Activated naive CD4-positive, alpha-beta T cell (primary cell): ENCODE data around the gene NFIA.

Experiments
- DNase-seq, 4 experiments: peaks; one replicate each; lab custom pipeline; 2025; lab: John Stamatoyannopoulos, UW

NFIA gene

DNA sequence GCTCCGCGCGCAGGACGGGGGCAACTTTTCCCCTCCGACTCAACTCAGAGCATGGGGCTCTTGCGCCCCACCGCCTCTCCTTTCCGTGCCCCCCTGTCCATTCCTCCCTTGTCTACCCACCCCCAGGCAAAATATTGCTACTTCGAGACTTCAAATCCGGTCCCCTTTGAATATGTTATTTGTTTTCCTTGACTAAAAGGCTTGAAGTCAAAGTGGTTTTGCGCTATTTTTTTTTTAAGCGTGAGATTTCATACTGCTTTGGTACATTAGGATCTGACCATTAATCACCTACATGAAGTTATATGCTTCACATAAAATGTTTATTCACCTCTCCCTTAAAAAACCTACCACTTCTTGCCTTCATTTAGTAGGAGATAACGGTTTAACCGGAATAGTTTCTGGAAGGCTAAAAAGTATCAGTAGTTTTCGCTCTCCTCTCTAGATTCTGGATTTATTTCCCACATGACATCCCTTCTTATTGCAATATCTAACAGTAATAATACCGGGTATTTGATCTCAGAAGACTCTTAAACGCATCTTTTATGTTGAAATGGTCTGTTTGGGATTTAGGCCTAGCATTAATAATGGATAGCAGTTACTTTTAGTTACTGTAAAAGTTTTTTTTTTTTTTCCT is 1.6 kb downstream of the NFIA start:
- DNase-seq = no peak

DNA sequence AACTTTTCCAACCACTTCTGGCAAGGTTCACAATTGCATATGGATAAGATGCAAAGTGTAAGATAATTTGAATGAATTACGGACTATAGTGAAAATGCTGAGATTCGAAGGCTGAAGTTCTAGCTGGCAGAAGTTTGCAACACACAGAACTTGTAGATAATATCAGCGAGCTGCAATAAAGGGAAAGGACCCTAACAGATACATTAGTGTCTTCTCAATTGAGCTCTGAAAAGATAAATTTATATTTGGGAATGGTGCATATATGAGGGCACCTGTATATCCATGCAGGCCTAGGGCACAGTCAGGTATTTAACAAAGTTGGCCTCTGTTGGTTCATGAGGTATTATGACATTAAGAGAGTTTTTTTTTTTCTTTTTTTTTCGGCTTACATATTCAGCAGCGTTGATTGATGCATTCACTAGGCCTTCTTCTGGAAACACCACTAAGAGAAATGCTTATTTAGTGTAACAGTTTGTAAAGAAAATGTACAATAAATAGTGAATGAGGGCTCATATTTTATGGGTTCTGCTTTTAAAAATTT is 2.2 kb downstream of the NFIA start:
- no peak for DNase-seq

DNA sequence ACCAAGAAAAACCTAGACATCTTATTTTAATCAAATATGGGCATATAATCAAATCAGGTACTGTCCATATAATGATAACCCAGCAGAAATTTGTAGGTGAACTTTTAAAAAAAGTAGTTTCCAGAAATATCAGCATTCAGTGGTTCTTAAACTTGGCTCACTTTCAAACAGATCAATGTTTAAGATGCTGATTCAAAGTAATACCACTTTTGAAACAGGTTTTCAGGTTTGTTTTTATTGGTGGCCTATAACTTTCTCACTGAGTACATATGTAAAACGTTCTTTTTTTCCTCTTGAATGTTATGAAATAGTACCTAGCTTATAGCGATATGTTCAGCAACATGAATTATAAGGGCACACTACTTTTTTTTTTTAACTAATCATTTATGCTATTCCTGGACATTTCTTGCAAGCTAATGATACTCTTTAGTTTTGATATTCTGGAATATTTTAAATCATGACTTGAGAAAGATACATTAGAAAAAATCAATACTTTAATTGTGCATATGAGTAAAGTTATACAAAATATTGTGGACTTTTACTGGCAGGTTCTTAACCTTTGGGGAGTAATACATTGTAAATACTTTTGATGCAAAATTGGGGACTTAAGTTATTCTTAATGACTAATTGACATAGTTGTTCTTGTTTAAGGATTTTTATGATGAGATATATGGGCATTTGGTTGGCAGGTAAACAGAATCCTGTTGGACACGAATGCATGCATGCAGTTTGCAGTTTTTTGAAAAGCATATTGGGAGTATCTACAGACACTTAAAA is 3.0 kb downstream of the NFIA start:
- no peak for DNase-seq

GRCh38 chr1:61085983-61086644 is 3.8 kb downstream of the NFIA start:
- no peak for DNase-seq

DNA sequence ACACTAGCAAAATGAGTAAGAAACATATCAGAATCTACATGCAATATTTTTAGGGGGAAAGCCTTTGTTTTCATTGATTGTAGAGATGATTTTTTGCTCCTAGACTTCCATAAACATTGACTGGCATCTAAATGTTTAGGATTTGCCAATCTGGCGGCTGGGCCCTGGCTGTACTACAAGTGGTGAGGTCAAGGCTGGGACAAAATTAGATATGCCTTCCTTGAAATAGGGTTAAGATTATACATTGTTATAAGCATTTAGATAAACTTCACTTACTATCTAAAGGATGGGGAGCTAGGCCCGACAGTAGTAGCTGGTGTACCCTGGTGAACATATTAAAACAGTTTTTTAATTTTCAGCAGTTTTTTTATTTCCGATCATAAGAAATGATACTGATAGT is 5.2 kb downstream of the NFIA start:
- DNase-seq = no peak

DNA sequence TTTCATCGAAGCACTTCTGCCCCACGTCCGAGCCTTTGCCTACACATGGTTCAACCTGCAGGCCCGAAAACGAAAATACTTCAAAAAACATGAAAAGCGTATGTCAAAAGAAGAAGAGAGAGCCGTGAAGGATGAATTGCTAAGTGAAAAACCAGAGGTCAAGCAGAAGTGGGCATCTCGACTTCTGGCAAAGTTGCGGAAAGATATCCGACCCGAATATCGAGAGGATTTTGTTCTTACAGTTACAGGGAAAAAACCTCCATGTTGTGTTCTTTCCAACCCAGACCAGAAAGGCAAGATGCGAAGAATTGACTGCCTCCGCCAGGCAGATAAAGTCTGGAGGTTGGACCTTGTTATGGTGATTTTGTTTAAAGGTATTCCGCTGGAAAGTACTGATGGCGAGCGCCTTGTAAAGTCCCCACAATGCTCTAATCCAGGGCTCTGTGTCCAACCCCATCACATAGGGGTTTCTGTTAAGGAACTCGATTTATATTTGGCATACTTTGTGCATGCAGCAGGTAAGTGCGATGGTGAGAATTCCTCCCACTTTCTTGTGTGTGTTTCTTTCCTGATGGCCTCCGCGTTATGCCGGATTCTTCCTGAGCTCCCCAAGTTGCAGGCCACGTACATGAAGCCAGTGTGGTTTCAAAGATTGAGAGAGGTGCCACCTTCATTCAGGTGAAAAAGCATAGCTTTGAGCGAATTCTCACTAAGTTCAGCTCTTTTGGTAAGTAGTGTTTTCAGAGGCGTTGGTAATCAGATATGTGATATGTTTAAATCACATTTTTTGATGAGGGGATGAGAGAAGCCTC is 6.0 kb downstream of the NFIA start:
- DNase-seq = no peak

DNA sequence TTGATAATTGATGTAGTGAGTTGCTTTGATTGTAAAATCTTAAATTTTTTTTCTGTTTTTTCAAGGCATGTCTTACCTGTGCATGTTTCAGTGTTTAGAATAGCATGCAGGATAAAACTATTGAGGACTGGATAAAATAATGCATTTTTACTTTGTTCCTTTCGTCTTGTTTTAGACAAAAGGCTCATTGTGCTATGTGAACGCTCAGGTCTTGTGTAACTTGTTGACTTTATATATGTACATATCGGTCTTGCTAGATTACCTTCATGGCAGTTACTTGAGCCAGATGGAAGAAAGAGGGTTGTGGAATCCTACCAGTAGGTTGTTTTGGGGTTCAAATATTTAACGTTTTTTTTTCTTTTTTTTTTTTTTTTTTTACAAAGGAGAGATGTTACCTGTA is 7.0 kb downstream of the NFIA start:
- DNase-seq = no peak

GRCh38 chr1:61089741-61090140 is 7.4 kb downstream of the NFIA start:
- DNase-seq = no peak

DNA sequence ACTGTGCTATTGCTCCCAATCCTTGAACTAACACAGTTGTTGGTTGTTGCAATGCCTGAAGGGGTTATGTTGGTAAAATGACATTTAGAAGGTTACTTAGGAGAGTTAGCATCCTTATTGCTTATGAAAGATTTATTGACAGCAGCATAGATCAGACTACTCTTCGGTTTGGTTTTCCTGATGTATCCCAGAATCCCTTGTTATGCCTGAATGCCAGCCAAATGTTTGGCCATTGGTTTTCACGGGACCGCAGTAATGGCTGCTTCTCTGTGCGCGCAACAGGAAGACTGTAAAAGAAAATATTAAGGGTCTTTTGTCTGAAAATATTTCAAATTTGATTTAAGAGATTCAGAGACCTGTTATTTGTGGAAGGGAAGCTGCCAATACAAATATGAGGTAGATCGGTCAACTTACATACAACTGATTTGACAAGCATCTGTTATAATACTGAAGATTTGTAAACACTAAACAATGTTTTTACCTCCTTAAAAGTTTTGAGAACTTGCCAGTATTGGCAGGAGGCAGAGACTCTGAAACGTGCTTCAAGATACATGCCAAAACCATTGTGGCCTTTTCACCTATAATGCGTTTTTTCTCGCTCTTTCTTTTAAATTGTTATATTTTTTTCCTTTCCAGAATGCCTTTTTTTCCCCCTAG is 8.3 kb downstream of the NFIA start:
- DNase-seq = no peak

- no peak for DNase-seq
These were observed 9.1 kb downstream of the NFIA start for GRCh38 chr1:61091455-61091854.

- DNase-seq = no peak
These were observed 10.3 kb downstream of the NFIA start for GRCh38 chr1:61092642-61093041.

- no peak for DNase-seq
These were observed 11.3 kb downstream of the NFIA start for GRCh38 chr1:61093525-61094137.

- no peak for DNase-seq
These were observed 12.5 kb downstream of the NFIA start for GRCh38 chr1:61094677-61095469.

- DNase-seq = no peak
These were observed 13.1 kb downstream of the NFIA start for GRCh38 chr1:61095470-61095812.

- no peak for DNase-seq
These were observed 15.0 kb downstream of the NFIA start for GRCh38 chr1:61097317-61097716.

DNA sequence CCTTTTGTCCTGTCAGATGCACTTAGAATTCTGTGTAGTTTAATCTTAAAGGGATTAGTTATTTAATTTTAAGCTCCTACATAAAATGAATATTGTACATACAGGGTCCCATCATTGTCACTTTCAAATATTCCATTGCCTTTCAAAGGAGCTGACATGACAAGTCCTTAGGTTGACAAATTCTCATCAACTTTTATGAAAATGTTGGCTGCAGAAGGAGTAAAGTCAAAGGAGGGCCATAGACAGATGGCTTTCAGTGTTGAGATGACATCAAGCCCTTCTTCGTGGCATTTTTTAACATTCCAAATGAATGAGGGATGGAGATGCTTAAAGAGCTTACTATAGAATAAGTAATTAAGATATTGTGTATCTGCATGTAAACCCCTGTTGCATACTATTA is 15.4 kb downstream of the NFIA start:
- DNase-seq = no peak

GRCh38 chr1:61098333-61098732 is 16.0 kb downstream of the NFIA start:
- no peak for DNase-seq

DNA sequence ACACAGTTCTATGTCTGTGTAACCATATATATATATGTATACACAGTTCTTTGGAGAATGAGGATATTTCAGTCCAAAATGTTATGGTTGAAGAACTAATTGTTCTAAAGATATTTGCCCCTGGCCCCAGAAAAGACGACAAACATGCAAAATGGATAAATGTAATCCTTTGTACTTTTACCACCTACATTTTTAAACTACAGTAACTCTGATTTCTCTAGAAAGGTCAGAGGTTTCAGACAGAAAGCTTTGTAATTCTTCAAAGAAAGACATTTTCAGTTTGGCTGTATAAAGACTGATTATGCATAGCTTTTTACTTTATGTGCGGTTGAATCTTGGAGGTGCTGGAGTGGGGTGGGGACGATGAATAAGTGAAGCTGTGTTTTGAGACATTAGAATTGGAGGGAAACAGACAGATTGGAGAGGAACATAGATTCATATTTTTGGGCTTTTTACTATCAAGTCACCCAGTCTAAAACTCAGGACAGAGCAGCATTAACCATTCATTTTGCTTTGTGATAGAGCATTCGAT is 16.6 kb downstream of the NFIA start:
- no peak for DNase-seq

GRCh38 chr1:61100578-61100977 is 18.2 kb downstream of the NFIA start:
- DNase-seq = no peak

- DNase-seq = no peak
These were observed 19.2 kb downstream of the NFIA start for GRCh38 chr1:61101536-61101935.
